OCI-LY3 (cell line): ENCODE data around the gene ST6GALNAC1.

Source experiments
- EZH2phosphoT487 ChIP-seq: fragments of 200-600 bp; shearing (Covaris generic); IDR thresholded peaks from 2 replicates; pipeline ENCODE4 v1.6.1; 2018; ENCODE audit warnings: antibody characterized with exemption, mixed run types, low read depth
- TF ChIP-seq, protein P1 (sequence below): fragments of 200-600, 300-600 bp; sonication (generic); IDR thresholded peaks from 2 replicates; pipeline ENCODE4 v1.5.1; 2014; ENCODE audit warnings: antibody characterized with exemption, low read length, low read depth

DNA sequence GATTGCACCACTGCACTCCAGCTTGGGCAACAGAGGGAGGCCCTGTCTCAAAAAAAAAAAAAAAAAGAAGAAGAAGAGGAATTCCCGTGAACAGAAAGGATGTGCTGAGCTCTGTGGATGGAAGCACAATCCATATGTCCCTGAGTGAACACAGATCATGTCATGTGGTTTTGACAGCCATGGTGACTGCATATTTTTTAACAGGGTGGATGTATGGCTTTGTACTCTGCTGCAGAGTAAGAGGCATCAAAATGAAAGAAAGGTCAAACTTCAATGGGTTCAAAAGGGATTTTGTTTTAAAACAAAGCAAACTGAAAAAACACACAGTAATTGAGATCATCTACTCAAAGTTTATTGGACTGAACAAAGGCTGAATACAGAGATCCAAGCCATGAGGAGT, 35.7 kb upstream of the ST6GALNAC1 start:
- TF ChIP-seq, protein P1, sequence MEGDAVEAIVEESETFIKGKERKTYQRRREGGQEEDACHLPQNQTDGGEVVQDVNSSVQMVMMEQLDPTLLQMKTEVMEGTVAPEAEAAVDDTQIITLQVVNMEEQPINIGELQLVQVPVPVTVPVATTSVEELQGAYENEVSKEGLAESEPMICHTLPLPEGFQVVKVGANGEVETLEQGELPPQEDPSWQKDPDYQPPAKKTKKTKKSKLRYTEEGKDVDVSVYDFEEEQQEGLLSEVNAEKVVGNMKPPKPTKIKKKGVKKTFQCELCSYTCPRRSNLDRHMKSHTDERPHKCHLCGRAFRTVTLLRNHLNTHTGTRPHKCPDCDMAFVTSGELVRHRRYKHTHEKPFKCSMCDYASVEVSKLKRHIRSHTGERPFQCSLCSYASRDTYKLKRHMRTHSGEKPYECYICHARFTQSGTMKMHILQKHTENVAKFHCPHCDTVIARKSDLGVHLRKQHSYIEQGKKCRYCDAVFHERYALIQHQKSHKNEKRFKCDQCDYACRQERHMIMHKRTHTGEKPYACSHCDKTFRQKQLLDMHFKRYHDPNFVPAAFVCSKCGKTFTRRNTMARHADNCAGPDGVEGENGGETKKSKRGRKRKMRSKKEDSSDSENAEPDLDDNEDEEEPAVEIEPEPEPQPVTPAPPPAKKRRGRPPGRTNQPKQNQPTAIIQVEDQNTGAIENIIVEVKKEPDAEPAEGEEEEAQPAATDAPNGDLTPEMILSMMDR, result no peak
- no peak for TF ChIP-seq EZH2phosphoT487
